Neural cell (in vitro differentiated cells): ENCODE data around the gene TMED8. TPM values are rescaled to one million over a fixed set of nuclear protein-coding genes. Genes with fewer than 3 reads are reported as not detected.

Experiments
- H2AFZ ChIP-seq: fragments of 200-600, 300-800 bp; sonication (generic), shearing (Covaris generic); 2 replicates; pipeline ENCODE4 v1.6.0; 2014; ENCODE audit warnings: low read depth, mild to moderate bottlenecking, antibody characterized with exemption, low read length, moderate library complexity
- H3F3A ChIP-seq: fragments of 200-600 bp; shearing (Covaris generic); 2 replicates; pipeline ENCODE4 v1.6.1; 2016; ENCODE audit warnings: mild to moderate bottlenecking, moderate library complexity, mixed read lengths, antibody characterized with exemption, low read length; ENCODE audit not compliant: insufficient read depth, poor library complexity, severe bottlenecking
- H3K27ac ChIP-seq: fragments of 200-600, 300-800 bp; sonication (generic), shearing (Covaris generic); 2 replicates; pipeline ENCODE4 v1.5.1; 2014; ENCODE audit warnings: mild to moderate bottlenecking, low read length, moderate library complexity
- H3K27me3 ChIP-seq: fragments of 300-800, 200-600 bp; sonication (generic), shearing (Covaris generic); 2 replicates; pipeline ENCODE4 v1.6.0; 2014; ENCODE audit warnings: mild to moderate bottlenecking, low read depth, low read length, moderate library complexity; ENCODE audit not compliant: insufficient read depth
- H3K36me3 ChIP-seq: fragments of 300-800, 200-600 bp; sonication (generic), shearing (Covaris generic); 2 replicates; pipeline ENCODE4 v1.5.1; 2014; ENCODE audit warnings: mild to moderate bottlenecking, antibody characterized with exemption, low read length, moderate library complexity; ENCODE audit not compliant: insufficient read depth
- H3K4me2 ChIP-seq: fragments of 300-800, 200-600 bp; sonication (generic), shearing (Covaris generic); 2 replicates; pipeline ENCODE4 v1.6.0; 2014; ENCODE audit warnings: mild to moderate bottlenecking, low read length
- H3K4me3 ChIP-seq: fragments of 300-800, 200-600 bp; sonication (generic), shearing (Covaris generic); 2 replicates; pipeline ENCODE4 v1.5.1; 2014; ENCODE audit warnings: mild to moderate bottlenecking, low read length, moderate library complexity
- H3K79me2 ChIP-seq: fragments of 200-600 bp; shearing (Covaris generic); replicated peaks from 2 replicates; pipeline ENCODE4 v1.6.0; 2014; ENCODE audit warnings: mild to moderate bottlenecking, low read length, moderate library complexity; ENCODE audit not compliant: insufficient read depth
- H3K9ac ChIP-seq: fragments of 300-800, 200-600 bp; sonication (generic), shearing (Covaris generic); 2 replicates; pipeline ENCODE4 v1.6.1; 2016; ENCODE audit warnings: mild to moderate bottlenecking, low read length, mixed read lengths
- H3K9me2 ChIP-seq: fragments of 200-600 bp; shearing (Covaris generic); 2 replicates; pipeline ENCODE4 v1.6.1; 2016; ENCODE audit warnings: mild to moderate bottlenecking, low read length, mixed read lengths; ENCODE audit not compliant: insufficient read depth
- H3K9me3 ChIP-seq: fragments of 200-600, 300-800 bp; sonication (generic), shearing (Covaris generic); 2 replicates; pipeline ENCODE4 v1.6.1; 2016; ENCODE audit warnings: mild to moderate bottlenecking, mixed run types, low read length, moderate library complexity, mixed read lengths
- H4K20me1 ChIP-seq: fragments of 200-600 bp; shearing (Covaris generic); 2 replicates; pipeline ENCODE4 v1.6.1; 2016; ENCODE audit warnings: mild to moderate bottlenecking, mixed run types; ENCODE audit not compliant: insufficient read depth
- CTCF ChIP-seq: fragments of 450-650 bp; IDR thresholded peaks from 2 replicates; pipeline ENCODE4 v1.5.1; 2014; ENCODE audit warnings: antibody characterized with exemption, mild to moderate bottlenecking, moderate library complexity; ENCODE audit not compliant: poor library complexity, severe bottlenecking
- EP300 ChIP-seq: fragments of 450-650 bp; conservative IDR thresholded peaks from 2 replicates; pipeline ENCODE4 v1.6.1; 2014; ENCODE audit warnings: antibody characterized with exemption, mild to moderate bottlenecking, moderate library complexity; ENCODE audit not compliant: poor library complexity, severe bottlenecking
- EZH2 ChIP-seq: fragments of 200-600, 300-800 bp; shearing (Covaris generic), sonication (generic); IDR thresholded peaks from 2 replicates; pipeline ENCODE4 v1.6.1; 2014; ENCODE audit warnings: antibody characterized with exemption, low read length, borderline replicate concordance, mild to moderate bottlenecking; ENCODE audit not compliant: insufficient read depth, poor library complexity, severe bottlenecking
- MXI1 ChIP-seq: fragments of 450-650 bp; conservative IDR thresholded peaks from 2 replicates; pipeline ENCODE4 v1.6.1; 2014; ENCODE audit warnings: antibody characterized with exemption, mild to moderate bottlenecking; ENCODE audit not compliant: poor library complexity, severe bottlenecking
- POLR2AphosphoS5 ChIP-seq: IDR thresholded peaks from 2 replicates; pipeline ENCODE4 v1.6.1; 2012
- RAD21 ChIP-seq: fragments of 450-650 bp; conservative IDR thresholded peaks from 2 replicates; pipeline ENCODE4 v1.6.1; 2014; ENCODE audit warnings: antibody characterized with exemption, mild to moderate bottlenecking, moderate library complexity
- SMC3 ChIP-seq: fragments of 450-650 bp; conservative IDR thresholded peaks from 2 replicates; pipeline ENCODE4 v1.6.1; 2014; ENCODE audit warnings: antibody characterized with exemption, mild to moderate bottlenecking, moderate library complexity; ENCODE audit not compliant: poor library complexity
- TAF1 ChIP-seq: IDR thresholded peaks from 2 replicates; pipeline ENCODE4 v1.6.1; 2012; ENCODE audit warnings: low read depth
- polyA plus RNA-seq: library from polyadenylated mRNA; depleted of rRNA; stranded (reverse); fragments of >200 nt; gene quantifications from 2 replicates; pipeline ENCODE4 v1.2.3, GENCODE V29; 2014
- TF ChIP-seq, protein P1 (sequence below): IDR thresholded peaks from 2 replicates; pipeline ENCODE4 v1.6.1; 2012; ENCODE audit warnings: borderline replicate concordance

Gene TMED8
- polyA plus RNA-seq, 1 donor from 2014 or later: 16.5 TPM

DNA sequence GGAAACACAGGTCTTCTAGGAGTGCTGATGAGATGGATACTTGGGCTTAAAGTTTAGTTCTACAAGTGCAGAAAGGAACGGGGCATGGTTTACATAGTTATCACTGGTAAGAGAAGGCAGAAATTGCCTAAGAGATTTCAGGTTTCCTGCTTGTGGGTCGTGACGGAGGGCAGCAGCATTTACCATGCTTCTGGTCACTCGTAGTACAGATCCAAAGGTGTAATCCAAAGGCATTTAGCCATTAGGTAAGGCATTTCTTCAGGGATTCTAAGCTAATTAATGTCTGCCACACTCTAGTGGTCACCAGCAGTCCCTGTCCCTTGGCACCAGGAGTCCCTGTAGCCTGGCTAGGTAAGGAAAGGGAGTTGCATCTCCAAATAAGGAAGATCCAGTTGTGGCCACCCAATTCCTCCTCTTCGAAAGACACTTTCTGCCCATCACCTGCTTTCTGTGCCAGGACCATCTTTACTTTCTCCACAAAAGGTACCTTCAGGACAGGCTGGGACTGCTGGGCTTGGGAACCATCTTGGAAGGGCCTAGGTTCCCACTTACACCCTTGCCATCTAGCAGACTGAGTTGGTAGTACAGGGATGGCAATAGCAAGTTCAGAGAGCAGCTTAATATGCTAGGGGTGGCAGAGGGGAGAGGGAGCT lies 54.5 kb downstream of the TMED8 start:
- Histone ChIP-seq H3K79me2 (peaks cover 7% of the 10 kb centered on the region), H3K9me3 (no peaks in the 10 kb centered on the region), H2AFZ (no peak overlapping the region), H3K4me3 (peak overlapping the region; percentile 93), H4K20me1 (no peaks in the 10 kb centered on the region), H3K4me2 (peak overlapping the region; percentile 58), H3K9me2 (no peaks in the 10 kb centered on the region), H3F3A (no peaks in the 10 kb centered on the region), H3K27me3 (no peaks in the 10 kb centered on the region), H3K9ac (peak overlapping the region; percentile 91), H3K36me3 (no peaks in the 10 kb centered on the region), H3K27ac (peak overlapping the region; percentile 89)
- TF ChIP-seq EZH2 (no peak), EP300 (no peak), RAD21 (no peak), CTCF (no peak), SMC3 (no peak), TAF1 (no peak), POLR2AphosphoS5 (no peak)

DNA sequence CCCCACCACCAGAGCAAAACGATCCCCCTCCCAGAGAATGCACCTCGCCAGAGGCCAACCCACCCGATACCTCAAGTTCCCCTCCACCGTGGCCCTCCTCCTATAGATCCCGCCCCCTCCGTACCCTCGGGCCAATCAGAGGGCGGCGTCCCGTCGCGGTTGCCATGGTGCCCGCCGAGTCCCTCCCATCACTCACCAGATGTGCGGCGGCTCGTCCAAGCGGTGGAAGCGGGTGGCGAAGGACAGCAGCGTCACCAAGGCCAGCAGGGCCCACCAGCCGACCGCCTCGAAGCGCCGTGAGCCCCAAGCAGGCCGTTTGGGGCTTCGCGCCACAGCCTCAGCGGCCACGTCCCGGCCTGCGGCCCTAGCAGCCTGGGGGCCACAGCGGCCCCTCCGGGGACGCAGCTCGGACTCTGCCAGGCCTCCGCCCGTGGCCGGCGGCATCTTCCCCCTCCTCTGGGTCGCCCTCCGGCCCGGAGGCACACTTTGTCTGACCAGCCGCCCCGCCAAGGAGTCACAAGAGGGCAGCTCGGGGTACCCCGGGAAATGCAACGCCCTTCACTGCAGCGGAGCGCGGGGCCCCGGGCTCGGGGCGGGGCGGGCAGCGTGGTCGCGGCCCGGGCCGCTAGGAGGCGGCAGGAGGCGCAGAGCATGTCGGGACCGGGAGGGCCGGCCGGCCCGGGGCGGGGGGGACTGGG lies 56.5 kb downstream of the TMED8 start, which contains the start of gene POMT2:
TSS of gene POMT2 (minus strand) at position 646 of the 698 bp plus-strand sequence. CDS start at position 444, 202 bp downstream.
- Histone ChIP-seq H2AFZ (peak within 1 kb of the TSS; percentile 97), H4K20me1 (no peaks in the 10 kb centered on the region), H3K27ac (peak within 1 kb of the TSS; percentile 89)

More for the DNA sequence above, 56.5 kb downstream of the TMED8 start, which contains the start of gene POMT2:
- Histone ChIP-seq H3K27me3 (no peaks in the 10 kb centered on the region), H3K79me2 (peaks cover 10% of the 10 kb centered on the region), H3K9me2 (no peaks in the 10 kb centered on the region), H3K36me3 (no peaks in the 10 kb centered on the region), H3K9me3 (no peaks in the 10 kb centered on the region), H3K4me3 (peak within 1 kb of the TSS; percentile 93), H3K9ac (peak within 1 kb of the TSS; percentile 91), H3K4me2 (peak within 1 kb of the TSS; percentile 58), H3F3A (no peaks in the 10 kb centered on the region)
- TF ChIP-seq CTCF (peak; percentile 68), EZH2 (no peak), TAF1 (no peak), MXI1 (peak; percentile 75), RAD21 (no peak), EP300 (no peak), POLR2AphosphoS5 (peak; percentile 83), SMC3 (peak; percentile 46)
- TF ChIP-seq, protein P1, sequence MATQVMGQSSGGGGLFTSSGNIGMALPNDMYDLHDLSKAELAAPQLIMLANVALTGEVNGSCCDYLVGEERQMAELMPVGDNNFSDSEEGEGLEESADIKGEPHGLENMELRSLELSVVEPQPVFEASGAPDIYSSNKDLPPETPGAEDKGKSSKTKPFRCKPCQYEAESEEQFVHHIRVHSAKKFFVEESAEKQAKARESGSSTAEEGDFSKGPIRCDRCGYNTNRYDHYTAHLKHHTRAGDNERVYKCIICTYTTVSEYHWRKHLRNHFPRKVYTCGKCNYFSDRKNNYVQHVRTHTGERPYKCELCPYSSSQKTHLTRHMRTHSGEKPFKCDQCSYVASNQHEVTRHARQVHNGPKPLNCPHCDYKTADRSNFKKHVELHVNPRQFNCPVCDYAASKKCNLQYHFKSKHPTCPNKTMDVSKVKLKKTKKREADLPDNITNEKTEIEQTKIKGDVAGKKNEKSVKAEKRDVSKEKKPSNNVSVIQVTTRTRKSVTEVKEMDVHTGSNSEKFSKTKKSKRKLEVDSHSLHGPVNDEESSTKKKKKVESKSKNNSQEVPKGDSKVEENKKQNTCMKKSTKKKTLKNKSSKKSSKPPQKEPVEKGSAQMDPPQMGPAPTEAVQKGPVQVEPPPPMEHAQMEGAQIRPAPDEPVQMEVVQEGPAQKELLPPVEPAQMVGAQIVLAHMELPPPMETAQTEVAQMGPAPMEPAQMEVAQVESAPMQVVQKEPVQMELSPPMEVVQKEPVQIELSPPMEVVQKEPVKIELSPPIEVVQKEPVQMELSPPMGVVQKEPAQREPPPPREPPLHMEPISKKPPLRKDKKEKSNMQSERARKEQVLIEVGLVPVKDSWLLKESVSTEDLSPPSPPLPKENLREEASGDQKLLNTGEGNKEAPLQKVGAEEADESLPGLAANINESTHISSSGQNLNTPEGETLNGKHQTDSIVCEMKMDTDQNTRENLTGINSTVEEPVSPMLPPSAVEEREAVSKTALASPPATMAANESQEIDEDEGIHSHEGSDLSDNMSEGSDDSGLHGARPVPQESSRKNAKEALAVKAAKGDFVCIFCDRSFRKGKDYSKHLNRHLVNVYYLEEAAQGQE: peak; percentile 15
